SK-N-SH treated with all-trans-retinoic acid at 6 μM for 48 hours (cell line): ENCODE results near the gene TNIP1.

ENCODE experiments used
- ATAC-seq: fragments of 200-7000 bp; cut with Tn5 transposase; 3 replicates; pipeline ENCODE4 v1.9.1; 2020; ENCODE audit warnings: mild to moderate bottlenecking, moderate library complexity
- ARNTL ChIP-seq: fragments of 450-650 bp; formaldehyde crosslinking; IDR thresholded peaks from 2 replicates; pipeline ENCODE4 v1.5.0; 2020; ENCODE audit warnings: low read depth, mild to moderate bottlenecking, moderate library complexity, borderline replicate concordance
- BACH2 ChIP-seq: fragments of 250-450 bp; sonication (Bioruptor Pico); IDR thresholded peaks from 2 replicates; pipeline ENCODE4 v1.9.0; 2021; ENCODE audit warnings: mild to moderate bottlenecking, borderline replicate concordance
- CREB5 ChIP-seq: fragments of 250-450 bp; sonication (Bioruptor Pico); IDR thresholded peaks from 2 replicates; pipeline ENCODE4 v1.5.1; 2020; ENCODE audit warnings: low read depth, mild to moderate bottlenecking, moderate library complexity
- CSDC2 ChIP-seq: fragments of 250-450 bp; sonication (Bioruptor Pico); IDR thresholded peaks from 2 replicates; pipeline ENCODE4 v1.5.0; 2020; ENCODE audit warnings: mild to moderate bottlenecking, moderate library complexity
- CSRNP3 ChIP-seq: fragments of 250-450 bp; sonication (Bioruptor Pico); IDR thresholded peaks from 2 replicates; pipeline ENCODE4 v1.5.1; 2021; ENCODE audit warnings: mild to moderate bottlenecking, moderate library complexity
- ESRRG ChIP-seq: fragments of 250-450 bp; sonication (Bioruptor Pico); IDR thresholded peaks from 2 replicates; pipeline ENCODE4 v1.6.1; 2021; ENCODE audit warnings: mild to moderate bottlenecking
- GLIS3 ChIP-seq: fragments of 250-450 bp; sonication (Bioruptor Pico); IDR thresholded peaks from 2 replicates; pipeline ENCODE4 v1.5.0; 2020; ENCODE audit warnings: mild to moderate bottlenecking, moderate library complexity
- ISL1 ChIP-seq: fragments of 250-450 bp; sonication (Bioruptor Pico); IDR thresholded peaks from 2 replicates; pipeline ENCODE4 v2.1.2; 2022; ENCODE audit warnings: mild to moderate bottlenecking, moderate library complexity
- OSR1 ChIP-seq: fragments of 250-450 bp; sonication (Bioruptor Pico); IDR thresholded peaks from 2 replicates; pipeline ENCODE4 v1.8.0; 2022; ENCODE audit warnings: moderate library complexity, mild to moderate bottlenecking, inconsistent platforms
- POU6F1 ChIP-seq: fragments of 250-450 bp; sonication (Bioruptor Pico); IDR thresholded peaks from 2 replicates; pipeline ENCODE4 v1.8.0; 2021; ENCODE audit warnings: low read depth, mild to moderate bottlenecking, moderate library complexity, borderline replicate concordance
- PPARA ChIP-seq: fragments of 250-450 bp; sonication (Bioruptor Pico); IDR thresholded peaks from 2 replicates; pipeline ENCODE4 v1.5.0; 2020; ENCODE audit warnings: mild to moderate bottlenecking, borderline replicate concordance
- RARB ChIP-seq: fragments of 250-450 bp; sonication (Bioruptor Pico); IDR thresholded peaks from 2 replicates; pipeline ENCODE4 v1.8.0; 2021; ENCODE audit warnings: mild to moderate bottlenecking, moderate library complexity
- SNAI2 ChIP-seq: fragments of 250-450 bp; sonication (Bioruptor Pico); IDR thresholded peaks from 2 replicates; pipeline ENCODE4 v1.5.0; 2020; ENCODE audit warnings: mild to moderate bottlenecking, moderate library complexity
- TCF4 ChIP-seq: fragments of 250-450 bp; sonication (Bioruptor Pico); IDR thresholded peaks from 2 replicates; pipeline ENCODE4 v1.8.0; 2021; ENCODE audit warnings: mild to moderate bottlenecking, moderate library complexity, borderline replicate concordance
- TOX ChIP-seq: fragments of 250-450 bp; sonication (Bioruptor Pico); IDR thresholded peaks from 2 replicates; pipeline ENCODE4 v1.8.0; 2021; ENCODE audit warnings: mild to moderate bottlenecking, moderate library complexity, borderline replicate concordance
- TSHZ2 ChIP-seq: fragments of 250-450 bp; sonication (Bioruptor Pico); IDR thresholded peaks from 2 replicates; pipeline ENCODE4 v1.5.0; 2020; ENCODE audit warnings: mild to moderate bottlenecking, moderate library complexity
- ZC3H10 ChIP-seq: fragments of 250-450 bp; sonication (Bioruptor Pico); IDR thresholded peaks from 2 replicates; pipeline ENCODE4 v1.5.1; 2021; ENCODE audit warnings: mild to moderate bottlenecking, moderate library complexity
- ZFP3 ChIP-seq: fragments of 250-450 bp; sonication (Bioruptor Pico); IDR thresholded peaks from 2 replicates; pipeline ENCODE4 v1.5.0; 2020; ENCODE audit warnings: mild to moderate bottlenecking, moderate library complexity
- ZFP30 ChIP-seq: fragments of 450-650 bp; formaldehyde crosslinking; IDR thresholded peaks from 2 replicates; pipeline ENCODE4 v1.5.0; 2022; ENCODE audit warnings: mild to moderate bottlenecking, moderate library complexity
- ZNF565 ChIP-seq: fragments of 450-650 bp; formaldehyde crosslinking; conservative IDR thresholded peaks from 2 replicates; pipeline ENCODE4 v1.5.0; 2020; ENCODE audit warnings: low read depth, mild to moderate bottlenecking, moderate library complexity
- ZNF70 ChIP-seq: fragments of 450-650 bp; formaldehyde crosslinking; IDR thresholded peaks from 2 replicates; pipeline ENCODE4 v1.5.0; 2020; ENCODE audit warnings: mild to moderate bottlenecking, moderate library complexity
- ZNF8 ChIP-seq: fragments of 450-650 bp; formaldehyde crosslinking; IDR thresholded peaks from 2 replicates; pipeline ENCODE4 v1.5.0; 2020; ENCODE audit warnings: mild to moderate bottlenecking, moderate library complexity

Gene TNIP1

GRCh38 chr5:151002250-151002649 is 78.6 kb downstream of the TNIP1 start:
- no peak for TF ChIP-seq ZC3H10
- no peak for TF ChIP-seq ZNF8
- no peak for TF ChIP-seq ISL1 (CRISPR knock-in tag)
- no peak for TF ChIP-seq ESRRG (CRISPR knock-in tag)
- no peak for TF ChIP-seq GLIS3 (CRISPR knock-in tag)
- no peak for TF ChIP-seq TOX (CRISPR knock-in tag)
- peak; percentile 73; the same call in 2 of the 3 replicates for ATAC-seq

GRCh38 chr5:151001436-151001835 is 79.4 kb downstream of the TNIP1 start:
- no peak for ATAC-seq
- no peak for TF ChIP-seq CREB5 (CRISPR knock-in tag)
- no peak for TF ChIP-seq ZFP30
- TF ChIP-seq ISL1 (CRISPR knock-in tag), result no peak
- TF ChIP-seq RARB (CRISPR knock-in tag), result no peak
- no peak for TF ChIP-seq CSDC2
- no peak for TF ChIP-seq PPARA (CRISPR knock-in tag)
- TF ChIP-seq ZNF70, result no peak
- TF ChIP-seq OSR1 (CRISPR knock-in tag), result no peak
- TF ChIP-seq GLIS3 (CRISPR knock-in tag), result no peak
- TF ChIP-seq CSRNP3 (CRISPR knock-in tag), result no peak
- no peak for TF ChIP-seq TCF4

- no peak for ATAC-seq
- no peak for TF ChIP-seq ARNTL (CRISPR knock-in tag)
- TF ChIP-seq CSRNP3 (CRISPR knock-in tag), result no peak
- TF ChIP-seq GLIS3 (CRISPR knock-in tag), result no peak
- no peak for TF ChIP-seq CREB5 (CRISPR knock-in tag)
- TF ChIP-seq TSHZ2 (CRISPR knock-in tag), result no peak
- no peak for TF ChIP-seq ZNF8
- no peak for TF ChIP-seq POU6F1 (CRISPR knock-in tag)
- no peak for TF ChIP-seq BACH2 (CRISPR knock-in tag)
- no peak for TF ChIP-seq PPARA (CRISPR knock-in tag)
- TF ChIP-seq ZFP3 (CRISPR knock-in tag), result no peak
- no peak for TF ChIP-seq ZC3H10
- TF ChIP-seq ESRRG (CRISPR knock-in tag), result no peak
- no peak for TF ChIP-seq ZNF70
- no peak for TF ChIP-seq ZNF565 (CRISPR knock-in tag)
- TF ChIP-seq RARB (CRISPR knock-in tag), result no peak
- TF ChIP-seq TCF4, result no peak
- no peak for TF ChIP-seq TOX (CRISPR knock-in tag)
- no peak for TF ChIP-seq ZFP30
- TF ChIP-seq SNAI2 (CRISPR knock-in tag), result no peak
- TF ChIP-seq, all 23 proteins: peak for 0
These were observed 81.0 kb downstream of the TNIP1 start for GRCh38 chr5:150999704-151000442.
